DND-41 (cell line): ENCODE data around the gene WDR31.

ENCODE experiments used
- CTCF ChIP-seq: IDR thresholded peaks from 2 replicates; pipeline ENCODE4 v1.5.1; 2012; ENCODE audit warnings: borderline replicate concordance, low read length, moderate library complexity, mild to moderate bottlenecking; ENCODE audit not compliant: poor library complexity, severe bottlenecking; ENCODE audit errors: extremely low read depth
- EZH2 ChIP-seq: IDR thresholded peaks from 3 replicates; pipeline ENCODE4 v1.6.1; 2012; ENCODE audit warnings: borderline replicate concordance, low read depth, mild to moderate bottlenecking, moderate library complexity, low read length, inconsistent platforms; ENCODE audit not compliant: severe bottlenecking

GRCh38 chr9:113345671-113346070 is 5.6 kb upstream of the WDR31 start:
- TF ChIP-seq CTCF = no peak
- no peak for TF ChIP-seq EZH2
